Transverse colon (tissue), 3 donors: ENCODE data around the gene DAB2IP.

Experiments used
- EP300 ChIP-seq: sonication (generic); formaldehyde crosslinking; IDR thresholded peaks from one replicate; pipeline ENCODE4 v1.6.1; 2017; ENCODE audit warnings: antibody characterized with exemption, low read depth
- POLR2A ChIP-seq: fragments of 450-650 bp; IDR thresholded peaks from one replicate; pipeline ENCODE4 v1.6.1; 2016; ENCODE audit warnings: antibody characterized with exemption, mild to moderate bottlenecking, moderate library complexity
- TF ChIP-seq, protein P1 (sequence below), 5 experiments: fragments of 200-600 bp in 3 of 5; fragments of 450-650 bp in 2 of 5; sonication (generic) in 3 of 5; IDR thresholded peaks; 1 replicate in 2 of 5; 2 replicates in 3 of 5; pipeline ENCODE4 v1.5.1; 2016 to 2017; ENCODE audit warnings: antibody characterized with exemption in 5 of 5, inconsistent platforms in 3 of 5, mild to moderate bottlenecking in 2 of 5, moderate library complexity in 1 of 5

DNA sequence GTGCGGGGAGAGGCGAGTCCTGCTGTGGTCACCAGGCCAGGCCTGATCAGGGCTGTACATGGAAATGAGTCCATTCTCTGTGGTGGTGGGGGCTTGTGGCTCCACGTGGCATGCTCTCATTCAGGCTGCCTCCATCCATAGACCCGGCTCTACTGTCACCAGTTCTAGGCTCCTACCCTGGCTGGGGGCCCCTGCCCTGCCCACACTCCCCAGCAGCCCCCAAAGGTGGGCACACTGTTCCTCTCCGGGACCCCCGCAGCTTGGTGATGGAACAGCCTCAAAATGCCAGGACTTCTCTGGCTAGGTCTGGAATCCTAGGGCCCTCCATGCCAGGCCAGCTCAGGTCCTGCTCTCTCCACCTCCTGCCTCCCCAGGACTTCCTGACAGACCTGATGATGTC, 111.7 kb downstream of the DAB2IP start:
- TF ChIP-seq, protein P1, sequence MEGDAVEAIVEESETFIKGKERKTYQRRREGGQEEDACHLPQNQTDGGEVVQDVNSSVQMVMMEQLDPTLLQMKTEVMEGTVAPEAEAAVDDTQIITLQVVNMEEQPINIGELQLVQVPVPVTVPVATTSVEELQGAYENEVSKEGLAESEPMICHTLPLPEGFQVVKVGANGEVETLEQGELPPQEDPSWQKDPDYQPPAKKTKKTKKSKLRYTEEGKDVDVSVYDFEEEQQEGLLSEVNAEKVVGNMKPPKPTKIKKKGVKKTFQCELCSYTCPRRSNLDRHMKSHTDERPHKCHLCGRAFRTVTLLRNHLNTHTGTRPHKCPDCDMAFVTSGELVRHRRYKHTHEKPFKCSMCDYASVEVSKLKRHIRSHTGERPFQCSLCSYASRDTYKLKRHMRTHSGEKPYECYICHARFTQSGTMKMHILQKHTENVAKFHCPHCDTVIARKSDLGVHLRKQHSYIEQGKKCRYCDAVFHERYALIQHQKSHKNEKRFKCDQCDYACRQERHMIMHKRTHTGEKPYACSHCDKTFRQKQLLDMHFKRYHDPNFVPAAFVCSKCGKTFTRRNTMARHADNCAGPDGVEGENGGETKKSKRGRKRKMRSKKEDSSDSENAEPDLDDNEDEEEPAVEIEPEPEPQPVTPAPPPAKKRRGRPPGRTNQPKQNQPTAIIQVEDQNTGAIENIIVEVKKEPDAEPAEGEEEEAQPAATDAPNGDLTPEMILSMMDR (IDR thresholded peaks at IDR 0.05): no peak
- TF ChIP-seq POLR2A: no peak
- TF ChIP-seq EP300: no peak
